NB4 (cell line): ENCODE data around the gene MTURN.

Source experiments
- DNase-seq: peaks from one replicate; pipeline ENCODE4 v3.0.0; 2010; ENCODE audit warnings: low read depth
- H3K4me3 ChIP-seq: one replicate; pipeline ENCODE4 v1.5.1; 2011; ENCODE audit warnings: mild to moderate bottlenecking, low read depth, low read length, moderate library complexity
- CTCF ChIP-seq: IDR thresholded peaks from one replicate; pipeline ENCODE4 v1.5.1; 2012; ENCODE audit warnings: low read depth, low read length
- MAX ChIP-seq: IDR thresholded peaks from 2 replicates; pipeline ENCODE4 v1.6.1; 2011; ENCODE audit warnings: low read depth, low read length
- MYC ChIP-seq: IDR thresholded peaks from 2 replicates; pipeline ENCODE4 v1.6.1; 2011; ENCODE audit warnings: low read depth, low read length
- POLR2A ChIP-seq: IDR thresholded peaks from 2 replicates; pipeline ENCODE4 v1.6.1; 2011; ENCODE audit warnings: mild to moderate bottlenecking; ENCODE audit not compliant: insufficient read length; ENCODE audit errors: extremely low read depth

Gene MTURN

GRCh38 chr7:30134611-30135300 lies at the start of gene MTURN:
Gene MTURN, plus strand, starts transcription at chr7:30134986. Its CDS starts 151 bp downstream, at chr7:30135137.
- no peak for TF ChIP-seq POLR2A
- TF ChIP-seq MAX = 0 out of 2 replicates have a peak, but pooled peaks have one; percentile 13
- DNase-seq = peak; percentile 84

GRCh38 chr7:30086529-30086928 lies 48.3 kb upstream of the MTURN start:
- no peak for TF ChIP-seq POLR2A
- TF ChIP-seq MYC = no peak
- no peak for TF ChIP-seq MAX
- no peak for TF ChIP-seq CTCF
- DNase-seq = no peak
- no peak overlapping the region for H3K4me3 ChIP-seq

More at GRCh38 chr7:30134611-30135300, at the start of gene MTURN:
- peak within 1 kb of the TSS; percentile 73 for H3K4me3 ChIP-seq

GRCh38 chr7:30087371-30087770 lies 47.4 kb upstream of the MTURN start:
- no peak for TF ChIP-seq POLR2A
- no peak overlapping the region for H3K4me3 ChIP-seq
- no peak for DNase-seq

GRCh38 chr7:30088362-30088761 lies 46.4 kb upstream of the MTURN start:
- no peak overlapping the region for H3K4me3 ChIP-seq
- no peak for TF ChIP-seq MYC
- no peak for DNase-seq

GRCh38 chr7:30090111-30090510 lies 44.7 kb upstream of the MTURN start:
- no peak for DNase-seq
- no peak for TF ChIP-seq CTCF
- no peak for TF ChIP-seq MYC
- TF ChIP-seq POLR2A = no peak

GRCh38 chr7:30091491-30091912 lies 43.3 kb upstream of the MTURN start:
- TF ChIP-seq MYC (no peak), CTCF (no peak), POLR2A (no peak), MAX (no peak)
- no peak for DNase-seq
- no peak overlapping the region for H3K4me3 ChIP-seq

More at GRCh38 chr7:30090111-30090510, 44.7 kb upstream of the MTURN start:
- no peak overlapping the region for H3K4me3 ChIP-seq

GRCh38 chr7:30091987-30092386 lies 42.8 kb upstream of the MTURN start:
- no peak for TF ChIP-seq MYC
- no peak for TF ChIP-seq POLR2A
- TF ChIP-seq CTCF = no peak
- no peak for TF ChIP-seq MAX
- no peak overlapping the region for H3K4me3 ChIP-seq
- no peak for DNase-seq
